ENCODE results near the gene ZCCHC24. TPM values are rescaled to one million over a fixed set of nuclear protein-coding genes. Genes with fewer than 3 reads are reported as not detected.
A peak's percentile ranks its signal among the peaks of the same experiment; 100 is the strongest.

Gene ZCCHC24
- total RNA-seq, 2 experiments from 2014 or later: 2.4 to 3.1 TPM

DNA sequence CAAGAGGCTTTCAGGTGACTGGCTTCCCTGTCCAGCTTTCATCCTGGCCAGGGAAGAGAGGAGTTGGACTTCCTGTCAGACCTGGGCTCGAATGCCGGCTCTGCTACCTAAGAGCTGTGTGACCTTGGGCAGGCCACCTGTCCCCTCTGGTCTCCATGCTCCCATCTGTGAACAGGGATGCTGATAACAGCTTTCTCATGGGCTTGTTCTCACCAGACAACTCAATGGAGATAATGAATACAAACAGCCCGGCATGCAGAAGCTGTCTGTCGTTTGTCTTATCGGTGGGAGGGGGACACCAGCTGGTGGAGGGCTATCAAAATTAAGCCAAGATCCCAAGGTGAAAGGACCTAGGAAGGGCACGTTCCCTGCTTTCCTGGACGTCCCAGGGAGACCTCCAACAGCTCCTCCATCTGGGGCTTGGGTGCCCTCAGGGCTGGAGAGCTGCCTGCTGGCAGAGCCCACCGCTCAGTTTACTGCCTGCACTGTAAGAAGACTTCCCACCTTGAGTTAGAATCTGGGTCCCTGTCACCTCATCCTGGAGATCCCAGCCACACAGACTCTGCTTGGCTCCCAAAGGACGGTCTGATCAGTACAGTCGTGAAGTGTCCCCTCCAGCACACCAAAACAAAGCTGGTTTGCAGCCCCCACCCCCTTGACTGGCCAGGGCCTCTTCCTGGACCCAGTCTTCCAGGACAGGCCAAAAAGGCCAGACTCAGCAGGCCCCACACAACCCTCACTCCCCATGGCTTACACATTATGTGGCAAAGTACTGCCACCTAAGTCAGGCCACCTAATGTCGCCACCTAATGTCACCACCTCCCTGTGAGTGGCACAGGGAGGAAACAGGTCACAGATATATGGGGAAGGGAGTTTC is 57.2 kb downstream of the ZCCHC24 start:
- no peaks in the 10 kb centered on the region for H3K27me3 Mint-ChIP-seq
- no peak overlapping the region for H3K27ac Mint-ChIP-seq
- H3K4me1 Mint-ChIP-seq: no peaks in the 10 kb centered on the region
- H3K36me3 Mint-ChIP-seq: no peaks in the 10 kb centered on the region
- H3K9me3 Mint-ChIP-seq (ENCODE audit: low read depth): no peaks in the 10 kb centered on the region
- DNase-seq (peak; percentile 21), ATAC-seq (peak; percentile 8)
- CTCF ChIA-PET: interaction anchor here (1.3 to 2.5 kb wide), 3 partner anchors 13 to 89 kb away, joined by 3 to 12 read pairs (median 4); no protein-coding TSS in a partner anchor
- H3K4me3 Mint-ChIP-seq: no peak overlapping the region

DNA sequence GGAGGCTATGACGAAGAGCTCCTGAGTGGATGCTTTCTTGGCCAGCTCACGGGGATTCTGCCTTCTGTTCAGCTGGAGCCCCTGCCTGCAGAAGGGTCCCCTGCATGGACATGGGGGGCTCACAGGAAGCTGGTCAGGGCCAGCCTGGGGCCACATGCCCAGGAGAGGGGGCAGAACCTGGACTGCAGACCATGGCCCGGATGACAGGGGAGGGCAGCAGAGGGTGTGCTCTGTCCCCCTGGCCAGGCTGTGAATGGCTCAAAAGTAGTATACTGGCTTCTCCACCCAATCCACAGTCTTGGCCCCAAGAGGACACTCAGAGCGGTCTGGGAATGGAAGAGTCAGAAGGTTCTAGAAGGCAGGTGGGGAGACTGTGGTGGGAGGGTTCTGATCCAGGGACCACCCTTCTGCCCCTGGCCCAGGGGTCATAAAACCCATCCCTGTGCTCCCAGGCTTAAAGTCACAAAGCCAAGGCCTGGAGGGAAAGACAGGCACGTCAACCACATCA is 57.9 kb downstream of the ZCCHC24 start:
- Mint-ChIP-seq H3K4me3 (no peak overlapping the region), H3K9me3 (ENCODE audit: low read depth) (no peaks in the 10 kb centered on the region), H3K27ac (no peak overlapping the region), H3K4me1 (no peaks in the 10 kb centered on the region), H3K27me3 (no peaks in the 10 kb centered on the region), H3K36me3 (no peaks in the 10 kb centered on the region)
- CTCF ChIA-PET: interaction anchor here (2.5 kb wide), 1 partner anchor 13 kb away, joined by 12 read pairs; no protein-coding TSS in a partner anchor
- no peak for ATAC-seq
- peak; percentile 36 for DNase-seq

DNA sequence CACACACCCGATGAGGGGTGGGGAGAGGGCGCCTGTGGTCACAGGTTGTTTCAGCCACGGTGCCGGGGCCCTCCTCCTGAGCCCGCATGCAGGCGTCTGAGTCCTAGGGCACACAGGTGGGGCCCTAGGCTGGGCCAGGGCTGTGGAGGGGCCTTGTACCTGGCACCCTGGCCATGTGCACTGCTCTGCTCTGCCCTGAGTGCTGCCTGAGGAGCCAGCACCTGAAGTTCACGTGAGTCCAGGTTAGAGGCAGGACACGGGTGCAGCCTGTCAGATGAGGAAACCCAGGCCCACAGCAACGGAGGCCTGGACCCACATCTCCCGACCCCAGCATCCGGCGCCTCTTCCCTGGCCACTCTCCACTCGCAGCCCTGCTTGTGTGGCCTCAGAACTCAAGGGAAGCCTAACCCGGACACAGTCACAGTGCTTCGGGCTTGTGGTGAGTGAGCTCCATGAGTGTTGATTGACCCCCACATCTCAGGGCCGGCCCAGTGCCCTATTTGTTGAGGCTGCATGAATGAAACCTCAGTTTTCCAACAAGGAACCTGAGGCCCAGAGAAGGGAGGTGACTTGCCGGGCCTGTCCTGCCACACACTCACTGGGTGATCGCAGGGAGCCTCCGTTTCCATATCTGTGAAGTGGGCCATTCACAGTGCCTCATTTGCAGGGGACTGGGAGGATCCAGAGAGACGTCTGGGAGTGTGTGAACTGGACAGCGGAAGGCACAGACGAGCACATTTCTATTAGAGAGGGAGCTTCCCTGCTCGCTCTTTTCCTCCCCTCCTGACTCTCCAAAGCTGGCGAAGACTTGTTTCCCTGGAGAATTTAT is 58.6 kb downstream of the ZCCHC24 start:
- DNase-seq (peak; percentile 38), ATAC-seq (peak; percentile 18)
- no peaks in the 10 kb centered on the region for H3K36me3 Mint-ChIP-seq
- no peaks in the 10 kb centered on the region for H3K27me3 Mint-ChIP-seq
- no peaks in the 10 kb centered on the region for H3K4me1 Mint-ChIP-seq
- H3K4me3 Mint-ChIP-seq: no peak overlapping the region
- no peak overlapping the region for H3K27ac Mint-ChIP-seq
- no peaks in the 10 kb centered on the region for H3K9me3 Mint-ChIP-seq (ENCODE audit: low read depth)
- CTCF ChIA-PET: no interaction called here

DNA sequence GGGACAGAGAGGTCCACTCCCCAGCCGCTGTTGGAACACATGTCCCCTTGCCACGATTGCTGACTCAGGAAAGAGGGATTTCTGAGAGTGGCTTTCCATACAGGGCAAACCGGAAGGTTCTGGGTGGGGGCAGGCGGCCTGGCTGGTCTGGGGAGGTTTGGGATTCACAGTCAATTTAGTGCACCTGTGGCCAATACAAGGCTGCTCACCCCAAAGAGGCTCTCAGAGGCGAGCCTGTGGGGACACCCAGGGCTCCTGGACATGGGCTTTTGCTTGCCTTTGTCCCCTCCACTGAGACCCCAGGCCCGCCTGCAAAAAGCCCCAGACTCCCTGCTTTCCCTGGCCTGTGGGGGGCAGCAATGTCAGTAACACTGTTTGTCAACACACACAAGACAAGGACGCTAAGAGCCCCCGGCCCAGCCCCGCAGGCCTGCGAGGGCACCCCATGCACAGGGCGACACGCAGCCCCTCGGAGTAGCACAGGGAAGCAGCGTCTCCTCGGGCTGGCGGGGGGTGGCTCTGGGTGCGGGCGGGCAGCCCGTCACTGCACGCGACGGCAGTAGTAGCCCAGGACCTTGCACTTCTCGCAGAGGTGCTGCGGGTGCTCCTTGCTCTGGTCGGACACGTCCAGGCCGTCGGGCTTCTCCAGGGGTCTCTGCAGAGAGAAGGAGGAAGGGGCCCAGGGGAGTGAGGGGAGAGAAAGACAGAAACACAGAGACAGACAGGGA is 59.5 kb downstream of the ZCCHC24 start:
- Mint-ChIP-seq H3K27me3 (no peaks in the 10 kb centered on the region), H3K27ac (no peak overlapping the region), H3K9me3 (ENCODE audit: low read depth) (no peaks in the 10 kb centered on the region), H3K4me1 (no peaks in the 10 kb centered on the region), H3K4me3 (no peak overlapping the region), H3K36me3 (no peaks in the 10 kb centered on the region)
- DNase-seq (no peak), ATAC-seq (no peak)
- CTCF ChIA-PET: no interaction called here

DNA sequence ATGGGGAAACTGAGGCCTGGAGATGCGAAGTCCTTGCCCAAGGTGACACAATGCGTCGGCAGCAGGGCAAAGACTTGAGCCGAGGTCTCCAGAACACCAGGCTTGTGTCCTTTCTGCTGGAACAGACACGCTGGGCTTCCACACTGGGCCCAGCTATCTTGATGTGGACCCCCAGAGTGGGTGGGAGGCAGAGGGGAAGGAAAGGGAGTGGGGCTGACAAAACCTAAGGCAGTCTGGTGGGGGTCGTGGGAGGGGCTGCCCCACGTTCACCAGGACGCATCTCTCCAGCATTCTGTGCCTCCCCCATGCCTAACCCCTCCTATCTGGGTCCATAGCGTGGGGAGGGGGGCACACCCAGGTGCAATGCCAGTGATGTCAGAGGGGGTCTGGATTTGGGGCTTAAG is 60.0 kb downstream of the ZCCHC24 start:
- H3K9me3 Mint-ChIP-seq (ENCODE audit: low read depth): no peaks in the 10 kb centered on the region
- H3K4me1 Mint-ChIP-seq: no peaks in the 10 kb centered on the region
- DNase-seq: no peak
- no peaks in the 10 kb centered on the region for H3K36me3 Mint-ChIP-seq
- no peak for ATAC-seq
- H3K4me3 Mint-ChIP-seq: no peak overlapping the region
- CTCF ChIA-PET: no interaction called here
- H3K27ac Mint-ChIP-seq: no peak overlapping the region
- H3K27me3 Mint-ChIP-seq: no peaks in the 10 kb centered on the region

DNA sequence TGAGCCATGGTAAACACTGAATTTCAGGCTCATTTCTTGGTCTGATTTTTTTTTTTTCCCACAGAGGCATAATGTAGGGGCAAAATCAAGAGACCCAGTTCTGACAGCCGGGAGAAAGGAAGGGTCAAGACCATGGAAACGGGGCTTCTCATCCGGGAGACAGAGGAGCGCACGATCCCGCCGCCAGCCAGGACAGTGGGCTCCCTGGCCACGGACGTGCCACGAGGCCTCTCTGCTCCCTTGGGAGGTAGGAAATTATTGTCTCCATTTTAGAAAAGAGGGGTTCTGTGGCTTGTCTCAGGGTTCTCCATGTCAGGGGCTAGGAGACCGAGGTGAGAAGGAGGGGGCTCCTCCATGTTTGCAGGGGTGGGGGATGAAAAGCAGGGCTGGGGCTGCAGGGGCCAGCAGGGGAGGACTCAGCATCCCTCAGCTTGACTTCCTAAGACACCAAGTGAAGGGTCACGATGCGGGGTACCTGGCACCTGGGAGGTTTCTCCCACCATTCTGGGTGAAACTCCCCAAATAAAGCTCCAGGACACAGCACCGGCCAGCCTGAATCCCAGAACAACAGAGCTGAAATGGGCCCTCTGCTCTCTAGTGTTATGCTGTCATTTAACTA is 60.5 kb downstream of the ZCCHC24 start:
- H3K27ac Mint-ChIP-seq: no peak overlapping the region
- H3K9me3 Mint-ChIP-seq (ENCODE audit: low read depth): no peaks in the 10 kb centered on the region
- no peak overlapping the region for H3K4me3 Mint-ChIP-seq
- ATAC-seq (no peak), DNase-seq (no peak)
- CTCF ChIA-PET: interaction anchor here (0.6 kb wide), 1 partner anchor 83 kb away, joined by 3 read pairs; no protein-coding TSS in a partner anchor
- no peaks in the 10 kb centered on the region for H3K27me3 Mint-ChIP-seq
- no peaks in the 10 kb centered on the region for H3K36me3 Mint-ChIP-seq
- no peaks in the 10 kb centered on the region for H3K4me1 Mint-ChIP-seq

DNA sequence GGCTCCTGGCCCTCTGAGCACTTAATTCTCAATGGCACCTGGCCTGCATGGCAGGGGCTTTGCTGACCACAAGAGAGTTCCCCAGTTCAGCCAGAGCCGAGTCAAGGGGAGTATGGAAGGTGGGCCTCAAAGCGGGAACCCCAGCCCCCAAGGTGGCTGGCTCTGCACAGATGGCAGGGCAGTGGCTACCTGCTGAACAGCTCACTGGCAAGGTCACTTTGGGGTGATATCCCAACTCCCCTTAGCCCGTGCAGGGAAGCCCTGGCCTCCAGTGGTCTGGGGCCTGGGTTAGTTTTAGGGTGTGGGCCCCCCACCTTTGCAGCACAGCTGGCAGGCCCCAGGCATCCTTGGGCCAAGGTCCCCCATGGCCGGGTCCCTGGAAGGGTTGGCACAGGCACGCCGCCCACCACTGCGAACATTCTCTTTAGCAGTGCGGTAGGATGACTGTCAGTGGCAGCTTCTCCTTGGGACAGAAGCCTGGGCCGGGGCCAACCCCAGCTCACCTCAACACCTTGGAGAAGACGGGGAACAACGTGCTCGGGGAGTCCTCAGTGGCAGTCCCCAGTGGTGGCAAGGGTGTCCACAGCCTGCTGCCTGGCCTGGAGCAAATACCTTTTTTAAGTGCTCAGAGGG is 61.3 kb downstream of the ZCCHC24 start:
- CTCF ChIA-PET: interaction anchor here (0.6 kb wide), 1 partner anchor 84 kb away, joined by 3 read pairs; no protein-coding TSS in a partner anchor

DNA sequence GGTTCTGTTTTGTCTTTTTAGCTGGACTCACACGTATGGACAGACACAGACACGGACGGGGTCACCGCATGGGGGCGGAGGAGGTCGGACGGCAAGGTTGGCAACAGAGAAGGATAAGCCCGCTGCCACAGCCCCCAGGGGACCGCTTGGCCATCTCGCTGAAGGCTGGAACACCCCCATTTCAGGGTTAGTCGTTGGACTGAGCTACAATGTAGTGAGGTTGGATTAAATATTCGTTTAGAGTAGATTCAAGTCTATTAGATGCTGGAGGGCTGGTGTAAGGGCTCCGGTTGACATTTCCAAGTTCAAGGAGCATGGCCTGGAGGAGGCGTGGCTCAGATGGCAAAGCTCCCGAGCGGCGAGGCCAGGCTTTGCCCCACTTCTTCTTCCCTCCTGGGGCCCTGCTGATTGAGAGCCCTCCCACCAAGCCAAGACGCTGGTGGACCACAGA is 62.9 kb downstream of the ZCCHC24 start:
- H3K27me3 Mint-ChIP-seq: no peaks in the 10 kb centered on the region
- DNase-seq (no peak), ATAC-seq (no peak)
- no peak overlapping the region for H3K4me3 Mint-ChIP-seq
- H3K9me3 Mint-ChIP-seq (ENCODE audit: low read depth): no peaks in the 10 kb centered on the region
- CTCF ChIA-PET: interaction anchor here (1.3 to 1.5 kb wide), 2 partner anchors 8 to 85 kb away, joined by 3 read pairs; no protein-coding TSS in a partner anchor
- H3K27ac Mint-ChIP-seq: no peak overlapping the region
- no peaks in the 10 kb centered on the region for H3K4me1 Mint-ChIP-seq
- no peaks in the 10 kb centered on the region for H3K36me3 Mint-ChIP-seq

More for the DNA sequence above, 61.3 kb downstream of the ZCCHC24 start:
- no peaks in the 10 kb centered on the region for H3K27me3 Mint-ChIP-seq
- peak; percentile 31 for DNase-seq
- no peaks in the 10 kb centered on the region for H3K9me3 Mint-ChIP-seq (ENCODE audit: low read depth)
- no peak for ATAC-seq
- H3K27ac Mint-ChIP-seq: no peak overlapping the region
- no peaks in the 10 kb centered on the region for H3K36me3 Mint-ChIP-seq
- no peaks in the 10 kb centered on the region for H3K4me1 Mint-ChIP-seq
- no peak overlapping the region for H3K4me3 Mint-ChIP-seq

DNA sequence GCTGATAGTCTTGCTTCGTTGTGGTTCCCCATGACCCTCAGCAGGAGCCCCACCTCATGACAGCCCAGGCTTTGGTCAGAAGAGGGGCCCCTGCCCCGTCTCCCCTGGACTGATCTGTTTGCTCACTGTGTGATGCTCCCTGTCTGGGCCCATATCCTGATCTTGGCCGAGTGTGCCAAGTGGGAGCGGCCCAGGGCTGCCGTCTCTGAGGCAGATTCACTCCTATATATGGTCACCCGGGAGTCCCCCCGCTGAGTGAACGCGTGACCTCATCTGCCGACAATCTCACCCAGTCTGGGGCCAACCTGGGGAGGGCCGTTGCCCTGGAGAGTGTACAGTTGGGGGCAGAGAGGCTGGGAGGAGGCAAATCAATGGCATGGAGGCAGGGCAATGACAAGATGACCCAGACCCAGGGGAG is 63.6 kb downstream of the ZCCHC24 start:
- H3K36me3 Mint-ChIP-seq: no peaks in the 10 kb centered on the region
- no peak overlapping the region for H3K27ac Mint-ChIP-seq
- H3K4me3 Mint-ChIP-seq: no peak overlapping the region
- no peaks in the 10 kb centered on the region for H3K4me1 Mint-ChIP-seq
- no peak for ATAC-seq
- no peaks in the 10 kb centered on the region for H3K27me3 Mint-ChIP-seq
- CTCF ChIA-PET: interaction anchor here (1.5 kb wide), 1 partner anchor 86 kb away, joined by 3 read pairs; no protein-coding TSS in a partner anchor
- DNase-seq: peak; percentile 31
- H3K9me3 Mint-ChIP-seq (ENCODE audit: low read depth): no peaks in the 10 kb centered on the region

DNA sequence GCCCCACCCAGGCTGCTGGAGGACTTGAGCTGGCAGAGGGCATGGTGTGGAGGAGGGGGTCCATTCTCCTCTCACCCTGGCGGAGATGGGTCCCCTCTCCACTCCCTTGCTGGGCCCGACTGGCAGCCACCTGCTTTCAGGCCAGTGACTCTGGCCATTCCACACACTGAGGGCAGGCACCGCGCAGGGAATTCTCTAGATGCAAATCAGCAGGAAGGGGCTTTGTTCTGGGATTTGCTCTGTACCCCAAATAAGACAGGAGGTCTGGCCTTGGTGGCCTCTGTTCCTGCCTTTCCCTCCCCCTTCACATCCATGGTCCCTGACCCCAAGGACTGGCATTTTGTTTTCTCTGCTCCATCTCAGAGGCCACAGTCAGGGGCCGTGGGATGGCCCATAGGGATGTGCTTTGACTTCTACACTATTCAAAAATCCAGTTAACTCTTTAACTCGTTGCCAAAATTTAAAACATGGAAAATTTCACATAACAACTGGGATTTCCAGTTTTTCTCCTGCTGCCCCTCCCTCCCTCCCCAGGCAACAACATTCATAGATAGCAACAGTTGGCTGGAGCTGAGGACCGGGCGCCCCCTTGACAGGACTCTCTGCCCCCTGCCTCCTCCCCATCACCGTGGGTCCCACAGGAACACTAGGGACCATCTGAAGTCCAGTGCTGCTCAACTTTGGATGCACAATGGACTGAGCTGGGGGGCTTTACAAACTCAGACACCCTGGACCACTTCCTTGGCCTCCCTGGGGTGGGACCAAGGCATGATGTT is 64.3 kb downstream of the ZCCHC24 start:
- ATAC-seq (no peak), DNase-seq (peak; percentile 39)
- Mint-ChIP-seq H3K4me3 (no peak overlapping the region), H3K36me3 (no peaks in the 10 kb centered on the region), H3K9me3 (ENCODE audit: low read depth) (no peaks in the 10 kb centered on the region), H3K27me3 (no peaks in the 10 kb centered on the region), H3K4me1 (no peaks in the 10 kb centered on the region), H3K27ac (no peak overlapping the region)
- CTCF ChIA-PET: no interaction called here

DNA sequence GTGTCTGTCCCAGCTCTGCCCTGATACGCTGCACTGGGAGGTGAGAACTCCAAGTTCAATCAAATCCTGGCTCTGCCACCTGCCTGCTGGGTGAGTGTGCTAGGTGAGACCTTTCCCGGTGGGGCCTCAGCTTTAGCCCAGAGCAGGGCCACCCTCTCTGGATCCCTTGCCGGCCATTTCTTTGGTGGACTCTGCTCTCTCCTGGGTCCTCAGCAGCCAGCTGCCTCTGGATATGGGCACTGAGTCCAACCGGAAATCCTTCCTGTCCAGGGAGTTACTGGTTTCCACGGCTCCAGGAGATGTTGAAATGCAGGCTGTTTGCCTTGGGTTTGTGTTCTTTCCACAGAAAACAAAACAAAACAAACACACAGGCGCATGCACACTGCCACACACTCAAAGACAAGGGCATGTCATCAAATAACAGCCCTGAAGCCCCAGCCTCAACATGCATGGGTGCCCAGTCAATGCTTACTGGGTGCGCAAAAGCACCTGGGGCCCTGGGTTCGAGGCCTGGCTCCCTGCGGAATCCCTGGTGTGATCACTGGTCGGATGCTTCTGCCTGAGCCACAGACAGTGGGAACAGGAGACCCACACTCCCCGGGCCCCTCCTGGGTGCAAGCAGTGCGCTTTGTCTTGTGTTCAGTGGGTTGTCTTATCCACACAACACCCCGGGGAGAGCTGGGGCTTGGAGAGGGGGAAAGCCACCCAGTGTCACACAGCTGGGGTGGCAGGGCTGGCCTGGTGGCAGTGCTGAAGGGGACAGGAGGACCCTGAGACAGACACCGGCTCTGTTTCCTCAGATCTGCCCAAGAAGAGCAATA is 65.1 kb downstream of the ZCCHC24 start:
- H3K36me3 Mint-ChIP-seq: no peaks in the 10 kb centered on the region
- H3K4me1 Mint-ChIP-seq: no peaks in the 10 kb centered on the region
- ATAC-seq (no peak), DNase-seq (no peak)
- no peak overlapping the region for H3K27ac Mint-ChIP-seq
- CTCF ChIA-PET: no interaction called here
- H3K4me3 Mint-ChIP-seq: no peak overlapping the region
- H3K9me3 Mint-ChIP-seq (ENCODE audit: low read depth): no peaks in the 10 kb centered on the region
- no peaks in the 10 kb centered on the region for H3K27me3 Mint-ChIP-seq

Measured in activated CD8-positive, alpha-beta memory T cell treated with anti-CD3 and anti-CD28 coated beads, Interleukin-2, amount 10 ng/mL, durations not matched to agents 7 days and 5 days (primary cell).